Neutrophil (primary cell): ENCODE measurements around the gene PDE6B.

Source experiments
- H3K27ac ChIP-seq: fragments of 200-600 bp; sonication (generic); 2 replicates; pipeline ENCODE4 v1.5.1; 2016; ENCODE audit warnings: mild to moderate bottlenecking, moderate library complexity
- H3K27me3 ChIP-seq: fragments of 200-600 bp; sonication (generic); 2 replicates; pipeline ENCODE4 v1.6.0; 2016; ENCODE audit warnings: mild to moderate bottlenecking
- H3K36me3 ChIP-seq: fragments of 200-600 bp; sonication (generic); 2 replicates; pipeline ENCODE4 v1.5.1; 2017
- H3K4me1 ChIP-seq, 2 experiments: fragments of 200-600 bp in 1 of 2; sonication (generic) in 1 of 2; 1 replicate in 1 of 2; 2 replicates in 1 of 2; pipeline versions ENCODE4 v1.5.1 to v1.6.1; 2013 to 2016; ENCODE audit warnings: low read depth in 1 of 2, low read length in 1 of 2, mild to moderate bottlenecking in 1 of 2, moderate library complexity in 1 of 2; ENCODE audit not compliant: control insufficient read depth in 1 of 2, insufficient read depth in 1 of 2
- H3K4me3 ChIP-seq, 2 experiments: fragments of 200-600 bp in 1 of 2; sonication (generic) in 1 of 2; 1 replicate in 1 of 2; 2 replicates in 1 of 2; pipeline ENCODE4 v1.5.1; 2013 to 2016; ENCODE audit warnings: low read depth in 1 of 2, low read length in 1 of 2, mild to moderate bottlenecking in 1 of 2, moderate library complexity in 1 of 2
- H3K9me3 ChIP-seq: fragments of 200-600 bp; sonication (generic); 2 replicates; pipeline ENCODE4 v1.5.1; 2016
- TF ChIP-seq, protein P1 (sequence below): fragments of 200-600 bp; sonication (generic); IDR thresholded peaks from 2 replicates; pipeline ENCODE4 v1.5.1; 2016; ENCODE audit warnings: antibody characterized with exemption

PDE6B gene

GRCh38 chr4:682490-683172 is 57.3 kb downstream of the PDE6B start:
- TF ChIP-seq, protein P1, sequence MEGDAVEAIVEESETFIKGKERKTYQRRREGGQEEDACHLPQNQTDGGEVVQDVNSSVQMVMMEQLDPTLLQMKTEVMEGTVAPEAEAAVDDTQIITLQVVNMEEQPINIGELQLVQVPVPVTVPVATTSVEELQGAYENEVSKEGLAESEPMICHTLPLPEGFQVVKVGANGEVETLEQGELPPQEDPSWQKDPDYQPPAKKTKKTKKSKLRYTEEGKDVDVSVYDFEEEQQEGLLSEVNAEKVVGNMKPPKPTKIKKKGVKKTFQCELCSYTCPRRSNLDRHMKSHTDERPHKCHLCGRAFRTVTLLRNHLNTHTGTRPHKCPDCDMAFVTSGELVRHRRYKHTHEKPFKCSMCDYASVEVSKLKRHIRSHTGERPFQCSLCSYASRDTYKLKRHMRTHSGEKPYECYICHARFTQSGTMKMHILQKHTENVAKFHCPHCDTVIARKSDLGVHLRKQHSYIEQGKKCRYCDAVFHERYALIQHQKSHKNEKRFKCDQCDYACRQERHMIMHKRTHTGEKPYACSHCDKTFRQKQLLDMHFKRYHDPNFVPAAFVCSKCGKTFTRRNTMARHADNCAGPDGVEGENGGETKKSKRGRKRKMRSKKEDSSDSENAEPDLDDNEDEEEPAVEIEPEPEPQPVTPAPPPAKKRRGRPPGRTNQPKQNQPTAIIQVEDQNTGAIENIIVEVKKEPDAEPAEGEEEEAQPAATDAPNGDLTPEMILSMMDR = no peak
- Histone ChIP-seq H3K27me3 (peaks cover 23% of the 10 kb centered on the region), H3K36me3 (no peaks in the 10 kb centered on the region), H3K4me3 (no peak overlapping the region), H3K9me3 (no peaks in the 10 kb centered on the region), H3K4me1 (peaks cover 24 to 50% of the 10 kb centered on the region in 2 experiments), H3K27ac (no peak overlapping the region)

- H3K4me3 ChIP-seq = no peak overlapping the region
- H3K36me3 ChIP-seq = no peaks in the 10 kb centered on the region
- TF ChIP-seq, protein P1 = no peak
- H3K9me3 ChIP-seq = no peaks in the 10 kb centered on the region
- no peak overlapping the region for H3K27ac ChIP-seq
- peaks cover 23% of the 10 kb centered on the region for H3K27me3 ChIP-seq
- peaks cover 31 to 57% of the 10 kb centered on the region in 2 experiments for H3K4me1 ChIP-seq
Measured at GRCh38 chr4:683247-683897, 58.0 kb downstream of the PDE6B start.

DNA sequence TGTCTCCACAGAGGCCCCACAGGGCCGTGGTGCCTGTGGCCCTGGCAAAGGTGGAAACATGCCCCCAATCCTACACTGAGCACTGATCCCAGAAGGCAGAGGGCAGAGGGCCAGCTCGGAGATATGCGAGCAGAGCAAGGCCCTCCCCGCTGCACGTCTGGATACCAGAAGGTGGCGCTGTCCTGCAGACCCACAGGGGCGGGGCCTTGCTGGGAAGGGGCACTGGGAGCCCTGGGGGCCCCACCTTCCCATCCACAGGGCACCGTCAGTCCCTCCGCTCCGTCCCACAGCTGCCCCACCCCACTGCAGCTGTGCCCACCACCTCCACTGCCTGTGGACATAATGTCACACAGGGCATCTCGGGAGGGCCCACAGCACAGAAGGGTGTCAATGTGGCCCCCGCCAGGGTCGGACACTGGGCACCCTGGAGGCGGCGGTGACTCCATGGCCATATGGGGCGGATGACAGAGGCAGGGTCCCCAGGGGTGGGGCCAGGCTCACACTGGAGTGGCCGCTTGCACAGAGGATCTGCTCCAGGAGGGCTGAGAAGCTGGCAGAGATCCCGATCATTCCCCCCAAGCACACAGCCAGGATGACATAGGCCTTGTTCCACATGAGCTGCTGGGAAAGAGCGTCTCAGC is 58.7 kb downstream of the PDE6B start:
- H3K27me3 ChIP-seq = peaks cover 20% of the 10 kb centered on the region
- no peaks in the 10 kb centered on the region for H3K9me3 ChIP-seq
- TF ChIP-seq, protein P1 = peak; percentile 71
- H3K4me1 ChIP-seq = peaks cover 38 to 65% of the 10 kb centered on the region in 2 experiments
- no peak overlapping the region for H3K4me3 ChIP-seq
- H3K36me3 ChIP-seq = no peaks in the 10 kb centered on the region
- no peak overlapping the region for H3K27ac ChIP-seq

- H3K27ac ChIP-seq = no peak overlapping the region
- TF ChIP-seq, protein P1 = no peak
- H3K9me3 ChIP-seq = no peaks in the 10 kb centered on the region
- H3K4me1 ChIP-seq = peaks cover 45 to 71% of the 10 kb centered on the region in 2 experiments
- H3K36me3 ChIP-seq = no peaks in the 10 kb centered on the region
- H3K27me3 ChIP-seq = peaks cover 13% of the 10 kb centered on the region
- H3K4me3 ChIP-seq = no peak overlapping the region
Measured at GRCh38 chr4:684623-685327, 59.4 kb downstream of the PDE6B start.

DNA sequence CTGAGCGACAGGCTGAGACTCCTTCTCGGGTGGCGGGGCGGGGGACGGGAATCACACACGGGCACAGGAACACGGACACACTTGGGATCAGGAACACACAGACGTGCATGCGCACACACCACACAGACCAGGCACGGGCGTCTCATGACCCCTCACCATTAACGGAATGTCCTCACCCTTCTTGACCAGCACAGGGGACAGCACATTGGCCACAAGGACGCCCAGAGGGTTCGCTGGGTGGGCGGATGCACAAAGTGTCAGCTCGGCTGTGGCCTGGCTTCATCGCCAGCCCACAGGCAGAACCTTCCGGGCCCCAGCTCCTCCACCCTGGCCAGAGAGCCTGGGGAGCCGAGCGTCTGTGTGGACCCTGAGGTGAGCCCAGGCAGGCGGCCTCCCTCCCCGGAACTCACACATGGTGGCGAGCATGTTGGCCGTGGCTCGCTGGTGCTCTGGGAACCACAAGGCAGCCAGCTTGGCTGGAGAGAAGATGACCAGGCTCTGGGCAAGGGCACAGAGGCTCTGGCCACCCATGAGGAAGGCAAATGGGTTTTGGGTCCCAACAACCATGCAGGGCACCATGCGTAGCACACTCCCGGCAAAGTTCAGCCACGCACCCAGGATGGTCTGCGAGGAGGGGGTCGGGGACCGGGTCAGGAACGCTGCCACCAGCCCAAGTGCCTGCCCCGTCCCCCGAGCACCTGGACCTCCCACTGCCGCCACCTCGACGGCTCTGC is 60.5 kb downstream of the PDE6B start:
- Histone ChIP-seq H3K4me3 (no peak overlapping the region), H3K9me3 (no peaks in the 10 kb centered on the region), H3K4me1 (peaks cover 50 to 72% of the 10 kb centered on the region in 2 experiments), H3K27me3 (peaks cover 5% of the 10 kb centered on the region), H3K36me3 (no peaks in the 10 kb centered on the region), H3K27ac (peak overlapping the region; percentile 98)
- TF ChIP-seq, protein P1 = no peak
